GM18870 (cell line): Measurements from ENCODE around the gene CUBN.

Source experiments
- ATAC-seq: cut with Tn5 transposase; IDR thresholded peaks from one replicate; pipeline ENCODE4 v1.9.1; 2021; ENCODE audit warnings: moderate library complexity; ENCODE audit not compliant: unreplicated experiment

The CUBN gene

GRCh38 chr10:17047908-17048307, 81.7 kb downstream of the CUBN start:
- ATAC-seq = no peak

GRCh38 chr10:17046989-17047388, 82.6 kb downstream of the CUBN start:
- ATAC-seq = no peak

- no peak for ATAC-seq
These were observed 86.0 kb downstream of the CUBN start for GRCh38 chr10:17043586-17043985.

- ATAC-seq = no peak
These were observed 87.7 kb downstream of the CUBN start for GRCh38 chr10:17041626-17042520.

GRCh38 chr10:17038627-17039026, 91.0 kb downstream of the CUBN start:
- ATAC-seq = no peak

- ATAC-seq = no peak
These were observed 91.7 kb downstream of the CUBN start for GRCh38 chr10:17037910-17038309.

- no peak for ATAC-seq
These were observed 94.2 kb downstream of the CUBN start for GRCh38 chr10:17035446-17035845.

- no peak for ATAC-seq
These were observed 95.9 kb downstream of the CUBN start for GRCh38 chr10:17033529-17034260.

GRCh38 chr10:17031637-17032635, 97.7 kb downstream of the CUBN start:
- ATAC-seq = no peak

GRCh38 chr10:17029581-17030271, 99.9 kb downstream of the CUBN start:
- no peak for ATAC-seq

GRCh38 chr10:17029239-17029580, 100.4 kb downstream of the CUBN start:
- ATAC-seq = no peak

GRCh38 chr10:17028798-17029197, 100.8 kb downstream of the CUBN start:
- ATAC-seq = no peak

- peak; percentile 65 for ATAC-seq
These were observed 102.7 kb downstream of the CUBN start for GRCh38 chr10:17026686-17027485.

- ATAC-seq = no peak
These were observed 103.9 kb downstream of the CUBN start for GRCh38 chr10:17025444-17026295.

- no peak for ATAC-seq
These were observed 105.2 kb downstream of the CUBN start for GRCh38 chr10:17024461-17024860.

- ATAC-seq = peak; percentile 94
These were observed 106.0 kb downstream of the CUBN start for GRCh38 chr10:17023386-17024298.

- ATAC-seq = no peak
These were observed 106.7 kb downstream of the CUBN start for GRCh38 chr10:17022896-17023295.

- ATAC-seq = no peak
These were observed 107.2 kb downstream of the CUBN start for GRCh38 chr10:17022466-17022825.
